AG10803 (cell line): Measurements from ENCODE around the gene UVSSA.
A peak's percentile ranks its signal among the peaks of the same experiment; 100 is the strongest.

Experiments used
- DNase-seq: peaks from one replicate; pipeline ENCODE4 v3.0.0; 2010; ENCODE audit warnings: low read depth
- H3K4me3 ChIP-seq: 2 replicates; pipeline ENCODE4 v1.5.1; 2011; ENCODE audit warnings: mild to moderate bottlenecking, low read length, control low read depth
- CTCF ChIP-seq: conservative IDR thresholded peaks from 2 replicates; pipeline ENCODE4 v1.5.1; 2011; ENCODE audit warnings: mild to moderate bottlenecking, low read length, control low read depth, inconsistent platforms

UVSSA gene

GRCh38 chr4:1358421-1359143 lies 11.6 kb downstream of the UVSSA start:
- DNase-seq = no peak
- TF ChIP-seq CTCF = no peak
- H3K4me3 ChIP-seq = no peak overlapping the region

GRCh38 chr4:1359144-1359501 lies 12.1 kb downstream of the UVSSA start:
- no peak overlapping the region for H3K4me3 ChIP-seq
- DNase-seq = peak; percentile 68
- no peak for TF ChIP-seq CTCF

GRCh38 chr4:1359976-1360375 lies 13.0 kb downstream of the UVSSA start:
- no peak for DNase-seq
- no peak for TF ChIP-seq CTCF
- H3K4me3 ChIP-seq = no peak overlapping the region

- TF ChIP-seq CTCF = no peak
- peak; percentile 7 for DNase-seq
These were observed 13.6 kb downstream of the UVSSA start for GRCh38 chr4:1360423-1361283.

GRCh38 chr4:1361431-1361830 lies 14.4 kb downstream of the UVSSA start:
- no peak overlapping the region for H3K4me3 ChIP-seq
- no peak for TF ChIP-seq CTCF
- no peak for DNase-seq

More at GRCh38 chr4:1360423-1361283, 13.6 kb downstream of the UVSSA start:
- no peak overlapping the region for H3K4me3 ChIP-seq

GRCh38 chr4:1362046-1362445 lies 15.0 kb downstream of the UVSSA start:
- H3K4me3 ChIP-seq = no peak overlapping the region
- no peak for DNase-seq
- TF ChIP-seq CTCF = no peak

- DNase-seq = no peak
- H3K4me3 ChIP-seq = no peak overlapping the region
- TF ChIP-seq CTCF = no peak
These were observed 15.5 kb downstream of the UVSSA start for GRCh38 chr4:1362521-1362920.
